Thoracic aorta (tissue), 2 donors: ENCODE measurements around the gene KIF26B. TPM values are rescaled to one million over a fixed set of nuclear protein-coding genes. Genes with fewer than 3 reads are reported as not detected.

ENCODE experiments used
- ATAC-seq: fragments of 150-250 bp; one replicate; pipeline ENCODE4 v1.8.0; 2017; ENCODE audit warnings: low read depth; ENCODE audit not compliant: insufficient number of reproducible peaks, low FRiP score
- DNase-seq: peaks from one replicate; pipeline ENCODE4 v3.0.0-alpha.2; 2020; ENCODE audit warnings: low spot score
- H3K27ac ChIP-seq, 2 donors: fragments of 200-600 bp; sonication (generic); 1 replicate in 1 of 2; 2 replicates in 1 of 2; pipeline ENCODE4 v1.5.1; 2016; ENCODE audit warnings: mild to moderate bottlenecking in 2 of 2, moderate library complexity in 2 of 2
- H3K27me3 ChIP-seq: fragments of 200-600 bp; sonication (generic); replicated peaks from 2 replicates; pipeline ENCODE4 v1.6.0; 2016; ENCODE audit warnings: mild to moderate bottlenecking; ENCODE audit not compliant: insufficient read depth
- H3K36me3 ChIP-seq: fragments of 200-600 bp; sonication (generic); one replicate; pipeline ENCODE4 v1.5.1; 2016
- H3K4me1 ChIP-seq, 2 donors: fragments of 200-600 bp; sonication (generic); 1 replicate in 1 of 2; 2 replicates in 1 of 2; pipeline versions ENCODE4 v1.5.1 to v1.6.0; 2016; ENCODE audit warnings: low read depth in 2 of 2, mild to moderate bottlenecking in 1 of 2; ENCODE audit not compliant: control insufficient read depth in 1 of 2
- H3K4me3 ChIP-seq: fragments of 200-600 bp; sonication (generic); 2 replicates; pipeline ENCODE4 v1.5.1; 2016; ENCODE audit warnings: mild to moderate bottlenecking
- H3K9me3 ChIP-seq: fragments of 200-600 bp; sonication (generic); 2 replicates; pipeline ENCODE4 v1.5.1; 2016
- CTCF ChIP-seq: fragments of 200-600 bp; sonication (generic); IDR thresholded peaks from one replicate; pipeline ENCODE4 v1.5.1; 2019; ENCODE audit warnings: antibody characterized with exemption
- total RNA-seq, 2 donors: library from RNA; depleted of rRNA; stranded (reverse); fragments of >200 nt; gene quantifications; one replicate each; pipeline versions ENCODE4 v1.1.0 to v1.2.3, GENCODE V29; 2016

The KIF26B gene
- total RNA-seq, 2 donors from 2014 or later = 0.14 to 0.41 TPM

- H3K36me3 ChIP-seq = no peaks in the 10 kb centered on the region
- ATAC-seq (no peak), DNase-seq (no peak)
- TF ChIP-seq CTCF = no peak
- H3K9me3 ChIP-seq = no peaks in the 10 kb centered on the region
- no peak overlapping the region for H3K4me3 ChIP-seq
- H3K4me1 ChIP-seq = no peaks in the 10 kb centered on the region
- no peak overlapping the region for H3K27ac ChIP-seq
- no peaks in the 10 kb centered on the region for H3K27me3 ChIP-seq
These were observed 544.1 kb downstream of the KIF26B start for GRCh38 chr1:245698860-245699259.

GRCh38 chr1:245700631-245701030 is 545.8 kb downstream of the KIF26B start:
- ATAC-seq (no peak), DNase-seq (no peak)
- Histone ChIP-seq H3K4me1 (no peaks in the 10 kb centered on the region), H3K27me3 (no peaks in the 10 kb centered on the region), H3K4me3 (no peak overlapping the region), H3K27ac (no peak overlapping the region), H3K36me3 (no peaks in the 10 kb centered on the region), H3K9me3 (no peaks in the 10 kb centered on the region)
- TF ChIP-seq CTCF = no peak

- TF ChIP-seq CTCF = no peak
- DNase-seq = no peak
- Histone ChIP-seq H3K27me3 (no peaks in the 10 kb centered on the region), H3K4me3 (no peak overlapping the region), H3K4me1 (no peaks in the 10 kb centered on the region), H3K36me3 (no peaks in the 10 kb centered on the region), H3K9me3 (no peaks in the 10 kb centered on the region), H3K27ac (no peak overlapping the region)
- no peak for ATAC-seq
These were observed 546.8 kb downstream of the KIF26B start for GRCh38 chr1:245701631-245702030.

GRCh38 chr1:245702346-245702745 is 547.6 kb downstream of the KIF26B start:
- no peak for ATAC-seq
- no peak overlapping the region for H3K27ac ChIP-seq
- no peaks in the 10 kb centered on the region for H3K27me3 ChIP-seq
- DNase-seq = no peak
- H3K4me1 ChIP-seq = no peaks in the 10 kb centered on the region
- no peak for TF ChIP-seq CTCF
- no peak overlapping the region for H3K4me3 ChIP-seq
- H3K36me3 ChIP-seq = no peaks in the 10 kb centered on the region
- H3K9me3 ChIP-seq = no peaks in the 10 kb centered on the region

- ATAC-seq = no peak
These were observed 549.6 kb downstream of the KIF26B start for GRCh38 chr1:245704341-245704740.

More at GRCh38 chr1:245704341-245704740, 549.6 kb downstream of the KIF26B start:
- H3K4me1 ChIP-seq = no peaks in the 10 kb centered on the region
- H3K4me3 ChIP-seq = no peak overlapping the region
- no peaks in the 10 kb centered on the region for H3K36me3 ChIP-seq
- no peak overlapping the region for H3K27ac ChIP-seq
- DNase-seq = no peak
- TF ChIP-seq CTCF = no peak
- H3K27me3 ChIP-seq = no peaks in the 10 kb centered on the region
- H3K9me3 ChIP-seq = no peaks in the 10 kb centered on the region
